A549 (cell line): Measurements from ENCODE around the gene GPS1. TPM values are rescaled to one million over a fixed set of nuclear protein-coding genes. Genes with fewer than 3 reads are reported as not detected.

ENCODE experiments used
- ATAC-seq, 2 experiments: fragments of 200-7000 bp in 1 of 2; fragments of >200 bp in 1 of 2; cut with Nextera tagmentation in 1 of 2; cut with Tn5 transposase in 1 of 2; 3 replicates each; pipeline versions ENCODE4 v1.8.0 to v1.9.1; 2018 to 2020; ENCODE audit warnings: mild to moderate bottlenecking in 1 of 2, moderate library complexity in 1 of 2
- CTCF ChIA-PET: fragments of 300-600 bp; sonication (Branson Sonifier 250); formaldehyde crosslinking; extraction: SDS; loops from one replicate; lab custom pipeline; 2021; ENCODE audit warnings: antibody characterized with exemption, inconsistent platforms; lab: Yijun Ruan, JAX
- POLR2A ChIA-PET: fragments of 350-600 bp; formaldehyde crosslinking; extraction: SDS; loops from one replicate; lab custom pipeline; 2021; ENCODE audit warnings: antibody characterized with exemption, inconsistent platforms; lab: Yijun Ruan, JAX
- DNase-seq, 2 experiments: peaks; one replicate each; pipeline versions ENCODE4 v3.0.0 to v3.0.0-alpha.2; 2011 to 2016; ENCODE audit warnings: low read depth in 1 of 2, low spot score in 1 of 2
- FAIRE-seq: peaks from 2 replicates; lab custom pipeline; 2011; peaks lifted over from hg19 to GRCh38; lab: Jason Lieb, UNC
- H3K27ac ChIP-seq, 2 experiments: fragments of >200 bp; sonication (Bioruptor Twin); formaldehyde crosslinking; 3 replicates each; pipeline ENCODE4 v1.5.1; 2016 to 2017
- H3K4me1 ChIP-seq: fragments of >200 bp; sonication (Bioruptor Twin); formaldehyde crosslinking; 3 replicates; pipeline ENCODE4 v1.6.1; 2016
- H3K4me2 ChIP-seq: fragments of >200 bp; sonication (Bioruptor Twin); formaldehyde crosslinking; 3 replicates; pipeline ENCODE4 v1.6.1; 2016
- H3K4me3 ChIP-seq: fragments of >200 bp; sonication (Bioruptor Twin); formaldehyde crosslinking; 3 replicates; pipeline ENCODE4 v1.5.1; 2016
- H3K9me3 ChIP-seq: fragments of >200 bp; sonication (Bioruptor Twin); formaldehyde crosslinking; 3 replicates; pipeline ENCODE4 v1.6.1; 2016
- ATOH8 ChIP-seq: fragments of 250-450 bp; sonication (Bioruptor Pico); IDR thresholded peaks from 2 replicates; pipeline ENCODE4 v1.5.0; 2020; ENCODE audit warnings: low read depth, mild to moderate bottlenecking, moderate library complexity
- BCL3 ChIP-seq: fragments of >200 bp; sonication (Bioruptor Twin); formaldehyde crosslinking; IDR thresholded peaks from 3 replicates; pipeline ENCODE4 v1.6.1; 2016
- CBX2 ChIP-seq: fragments of 200-600 bp; sonication (generic); IDR thresholded peaks from 2 replicates; pipeline ENCODE4 v1.6.1; 2016; ENCODE audit warnings: low read depth, mild to moderate bottlenecking, borderline replicate concordance
- CBX8 ChIP-seq: fragments of 200-600 bp; sonication (generic); IDR thresholded peaks from 2 replicates; pipeline ENCODE4 v1.6.1; 2016
- CHD4 ChIP-seq: fragments of 200-600 bp; sonication (generic); IDR thresholded peaks from 2 replicates; pipeline ENCODE4 v1.6.1; 2016; ENCODE audit warnings: antibody characterized with exemption, mild to moderate bottlenecking, borderline replicate concordance
- E2F6 ChIP-seq: IDR thresholded peaks from 2 replicates; pipeline ENCODE4 v1.6.1; 2012; ENCODE audit warnings: low read depth, borderline replicate concordance
- ELK1 ChIP-seq: fragments of 150-350 bp; IDR thresholded peaks from 2 replicates; pipeline ENCODE4 v1.6.1; 2014; ENCODE audit warnings: low read depth, mild to moderate bottlenecking, low read length
- ESRRA ChIP-seq: fragments of 150-350 bp; IDR thresholded peaks from 2 replicates; pipeline ENCODE4 v1.6.1; 2014; ENCODE audit warnings: mild to moderate bottlenecking, low read length, borderline replicate concordance
- FOSL2 ChIP-seq, 2 experiments: fragments of 450-650 bp in 1 of 2; fragments of >200 bp in 1 of 2; sonication (Bioruptor Twin) in 1 of 2; formaldehyde crosslinking; IDR thresholded peaks; 2 replicates each; pipeline versions ENCODE4 v1.5.0 to v1.6.1; 2016 to 2020; ENCODE audit warnings: mild to moderate bottlenecking in 1 of 2, moderate library complexity in 1 of 2
- HES2 ChIP-seq: fragments of >200 bp; sonication (Bioruptor Twin); formaldehyde crosslinking; IDR thresholded peaks from 2 replicates; pipeline ENCODE4 v1.6.1; 2016
- HMGXB4 ChIP-seq: fragments of 250-450 bp; sonication (Bioruptor Pico); IDR thresholded peaks from 2 replicates; pipeline ENCODE4 v1.5.0; 2021; ENCODE audit warnings: mild to moderate bottlenecking, moderate library complexity, borderline replicate concordance
- HOXB13 ChIP-seq: fragments of 250-450 bp; sonication (Bioruptor Pico); IDR thresholded peaks from 2 replicates; pipeline ENCODE4 v1.5.0; 2020; ENCODE audit warnings: low read depth, mild to moderate bottlenecking, moderate library complexity
- KDM1A ChIP-seq: fragments of 200-600 bp; sonication (generic); IDR thresholded peaks from 2 replicates; pipeline ENCODE4 v1.6.1; 2016; ENCODE audit warnings: low read depth, mild to moderate bottlenecking
- KDM5A ChIP-seq: fragments of 200-600 bp; sonication (generic); IDR thresholded peaks from 2 replicates; pipeline ENCODE4 v1.6.1; 2016; ENCODE audit warnings: antibody characterized with exemption, mild to moderate bottlenecking
- MAFK ChIP-seq: fragments of 450-650 bp; IDR thresholded peaks from 2 replicates; pipeline ENCODE4 v1.6.1; 2014; ENCODE audit not compliant: partially characterized antibody
- MYC ChIP-seq: IDR thresholded peaks from 2 replicates; pipeline ENCODE4 v1.6.1; 2012; ENCODE audit warnings: mild to moderate bottlenecking, inconsistent platforms, low read length, improper control_type of control experiment, borderline replicate concordance
- NPAS2 ChIP-seq: fragments of 250-450 bp; sonication (Bioruptor Pico); IDR thresholded peaks from 2 replicates; pipeline ENCODE4 v1.8.0; 2022; ENCODE audit warnings: mild to moderate bottlenecking, moderate library complexity, borderline replicate concordance
- NR3C1 ChIP-seq: fragments of >200 bp; sonication (Bioruptor Twin); formaldehyde crosslinking; IDR thresholded peaks from 3 replicates; pipeline ENCODE4 v1.6.1; 2017
- PHF8 ChIP-seq: fragments of 200-600 bp; sonication (generic); IDR thresholded peaks from 2 replicates; pipeline ENCODE4 v1.6.1; 2016; ENCODE audit warnings: low read depth, mild to moderate bottlenecking, antibody characterized with exemption, moderate library complexity, borderline replicate concordance
- POLR2A ChIP-seq: IDR thresholded peaks from 2 replicates; pipeline ENCODE4 v1.6.1; 2012; ENCODE audit warnings: mild to moderate bottlenecking, low read length
- POLR2AphosphoS2 ChIP-seq: conservative IDR thresholded peaks from 2 replicates; pipeline ENCODE4 v1.6.1; 2012; ENCODE audit warnings: low read length, improper control_type of control experiment, inconsistent platforms
- RARB ChIP-seq: fragments of 250-450 bp; sonication (Bioruptor Pico); IDR thresholded peaks from 2 replicates; pipeline ENCODE4 v1.8.0; 2021; ENCODE audit warnings: mild to moderate bottlenecking, moderate library complexity
- RCOR1 ChIP-seq: fragments of 150-350 bp; IDR thresholded peaks from 2 replicates; pipeline ENCODE4 v1.6.1; 2014; ENCODE audit warnings: antibody characterized with exemption, low read length, low read depth
- RNF2 ChIP-seq: fragments of 200-600 bp; sonication (generic); IDR thresholded peaks from 2 replicates; pipeline ENCODE4 v1.6.1; 2016; ENCODE audit warnings: low read depth, mild to moderate bottlenecking, antibody characterized with exemption, moderate library complexity, borderline replicate concordance
- SMC3 ChIP-seq: fragments of >200 bp; sonication (Bioruptor Twin); formaldehyde crosslinking; IDR thresholded peaks from 3 replicates; pipeline ENCODE4 v1.6.1; 2018; ENCODE audit warnings: inconsistent platforms
- TFCP2L1 ChIP-seq: fragments of 250-450 bp; sonication (Bioruptor Pico); IDR thresholded peaks from 2 replicates; pipeline ENCODE4 v1.5.0; 2021; ENCODE audit warnings: mild to moderate bottlenecking
- ZNF302 ChIP-seq: fragments of 250-450 bp; sonication (Bioruptor Pico); IDR thresholded peaks from 2 replicates; pipeline ENCODE4 v1.9.0; 2021; ENCODE audit warnings: inconsistent platforms, mild to moderate bottlenecking, moderate library complexity
- ZSCAN20 ChIP-seq: fragments of 250-450 bp; sonication (Bioruptor Pico); IDR thresholded peaks from 2 replicates; pipeline ENCODE4 v1.8.0; 2022; ENCODE audit warnings: mild to moderate bottlenecking, moderate library complexity
- WGBS: methylation state at CpG from one replicate; pipeline ENCODE4 v1.1.6; 2017; ENCODE audit errors: missing lambda C conversion rate; 5-methylcytosine and 5-hydroxymethylcytosine counted together
- polyA plus RNA-seq, 4 experiments: library from polyadenylated mRNA; depleted of rRNA in 3 of 4; stranded (reverse); fragments of >200 nt; fragmentation: RNase III in 1 of 4; extraction: RNeasy Plus Mini Kit Qiagen cat#74134 plus additional on column Dnase treatment in 1 of 4; gene quantifications; 2 replicates in 3 of 4; 3 replicates in 1 of 4; pipeline ENCODE4 v1.2.3, GENCODE V29; 2011 to 2017

The GPS1 gene
- polyA plus RNA-seq, 2 of the 4 experiments (the other 2 are of a cell fraction): 89.4 to 126 TPM

GRCh38 chr17:82045936-82046484, 5.7 kb upstream of the GPS1 start (continued):
- TF ChIP-seq FOSL2 (IDR thresholded peaks at IDR 0.05) (no peak), FOSL2 (CRISPR knock-in tag; IDR thresholded peaks at IDR 0.05) (no peak), ESRRA (no peak)

- Histone ChIP-seq H3K27ac (no peak overlapping the region), H3K9me3 (no peaks in the 10 kb centered on the region), H3K4me1 (peaks cover 7% of the 10 kb centered on the region; the same call in 1 of the 3 replicates), H3K4me2 (no peak overlapping the region), H3K4me3 (no peak overlapping the region)
- no peak for DNase-seq
- no peak for ATAC-seq
- FAIRE-seq: no peak
- ChIA-PET CTCF (interaction anchor here (1.2 to 5.2 kb wide), 3 partner anchors 9 to 87 kb away, joined by 4 to 32 read pairs (median 6); partner anchors contain the start of genes DCXR and RAC3), POLR2A (no interaction called here)
- no peak for TF ChIP-seq HMGXB4 (CRISPR knock-in tag)
- no peak for TF ChIP-seq MYC
- TF ChIP-seq FOSL2 (IDR thresholded peaks at IDR 0.05): no peak
- TF ChIP-seq FOSL2 (CRISPR knock-in tag; IDR thresholded peaks at IDR 0.05): no peak
- TF ChIP-seq BCL3: no peak
- TF ChIP-seq ZNF302: no peak
- no peak for TF ChIP-seq KDM1A
- TF ChIP-seq SMC3: no peak
- no peak for TF ChIP-seq E2F6
- no peak for TF ChIP-seq ELK1
- no peak for TF ChIP-seq POLR2A
- TF ChIP-seq ATOH8 (CRISPR knock-in tag): no peak
- no peak for TF ChIP-seq CBX8
- no peak for TF ChIP-seq RNF2
- TF ChIP-seq RCOR1: no peak
- TF ChIP-seq PHF8: no peak
- TF ChIP-seq CBX2: no peak
- no peak for TF ChIP-seq CHD4
- 92% methylated on average over 21 of the region's 21 CpGs for WGBS
These were observed 4.8 kb upstream of the GPS1 start for GRCh38 chr17:82046903-82047302.

- TF ChIP-seq POLR2AphosphoS2 (no peak), NPAS2 (CRISPR knock-in tag) (no peak), ZSCAN20 (CRISPR knock-in tag) (no peak), FOSL2 (IDR thresholded peaks at IDR 0.05) (no peak), FOSL2 (CRISPR knock-in tag; IDR thresholded peaks at IDR 0.05) (no peak), KDM5A (no peak), NR3C1 (no peak), RARB (no peak), MAFK (no peak), TFCP2L1 (CRISPR knock-in tag) (no peak), HES2 (no peak), RCOR1 (no peak), ATOH8 (CRISPR knock-in tag) (no peak), HOXB13 (no peak), CBX2 (no peak)
- Histone ChIP-seq H3K4me3 (no peak overlapping the region), H3K27ac (no peak overlapping the region), H3K4me2 (no peak overlapping the region), H3K4me1 (peaks cover 7% of the 10 kb centered on the region; the same call in 1 of the 3 replicates), H3K9me3 (no peaks in the 10 kb centered on the region)
- ChIA-PET CTCF (interaction anchor here (0.8 to 4.1 kb wide), 6 partner anchors 9 to 88 kb away, joined by 3 to 31 read pairs (median 5); partner anchors contain the start of gene DCXR), POLR2A (no interaction called here)
- FAIRE-seq: no peak
- WGBS: 90% methylated on average over 24 of the region's 24 CpGs
- DNase-seq: no peak
- ATAC-seq: no peak
These were observed 4.3 kb upstream of the GPS1 start for GRCh38 chr17:82047379-82047778.
